A673 (cell line): ENCODE data around the gene CDAN1. TPM values are rescaled to one million over a fixed set of nuclear protein-coding genes. Genes with fewer than 3 reads are reported as not detected.

ENCODE experiments used
- BruUV-seq: library from RNA; stranded (reverse); fragments of 400-500 nt; replicated peaks from 2 replicates; lab custom pipeline; 2021; lab: Mats Ljungman, UMichigan
- CTCF ChIA-PET: fragments of 300-600 bp; sonication (Branson Sonifier 250); formaldehyde crosslinking; loops from one replicate; lab custom pipeline; 2022; ENCODE audit warnings: antibody characterized with exemption; lab: Charles Lee
- POLR2A ChIA-PET: fragments of 300-600 bp; sonication (Branson Sonifier 250); formaldehyde crosslinking; loops from one replicate; lab custom pipeline; 2022; ENCODE audit warnings: antibody characterized with exemption; ENCODE audit not compliant: low non-redundant PET; lab: Charles Lee
- DNase-seq: peaks from one replicate; pipeline ENCODE4 v3.0.0-alpha.2; 2015; ENCODE audit warnings: low spot score
- H3K27ac ChIP-seq: fragments of 200-600 bp; sonication (generic); 2 replicates; pipeline ENCODE4 v1.5.1; 2016; ENCODE audit warnings: mixed run types, low read depth, mild to moderate bottlenecking, mixed read lengths, antibody characterized with exemption, low read length; ENCODE audit not compliant: poor library complexity, severe bottlenecking
- H3K27me3 ChIP-seq: fragments of 200-600 bp; sonication (generic); replicated peaks from 2 replicates; pipeline ENCODE4 v1.6.1; 2017; ENCODE audit warnings: mixed run types, low read depth, mild to moderate bottlenecking, mixed read lengths, antibody characterized with exemption, low read length; ENCODE audit not compliant: insufficient read depth, poor library complexity
- H3K36me3 ChIP-seq: fragments of 200-600 bp; sonication (generic); 2 replicates; pipeline ENCODE4 v1.6.1; 2016; ENCODE audit warnings: mixed run types, mild to moderate bottlenecking, mixed read lengths, antibody characterized with exemption, low read length; ENCODE audit not compliant: insufficient read depth, poor library complexity, severe bottlenecking
- H3K4me1 ChIP-seq: fragments of 200-600 bp; sonication (generic); 2 replicates; pipeline ENCODE4 v1.6.1; 2017; ENCODE audit warnings: mixed run types, mild to moderate bottlenecking, mixed read lengths, antibody characterized with exemption, low read length; ENCODE audit not compliant: insufficient read depth, poor library complexity, severe bottlenecking
- H3K4me3 ChIP-seq: fragments of 200-600 bp; sonication (generic); 2 replicates; pipeline ENCODE4 v1.5.1; 2016; ENCODE audit warnings: low read depth, mixed run types, mild to moderate bottlenecking, mixed read lengths, low read length; ENCODE audit not compliant: poor library complexity, severe bottlenecking
- H3K9me3 ChIP-seq: fragments of 200-600 bp; sonication (generic); 2 replicates; pipeline ENCODE4 v1.6.1; 2016; ENCODE audit warnings: mixed run types, low read depth, mild to moderate bottlenecking, mixed read lengths, antibody characterized with exemption, low read length; ENCODE audit not compliant: poor library complexity, severe bottlenecking
- EZH2 ChIP-seq: fragments of 200-600 bp; sonication (generic); IDR thresholded peaks from 2 replicates; pipeline ENCODE4 v1.6.1; 2017; ENCODE audit warnings: borderline replicate concordance, low read depth, mild to moderate bottlenecking, mixed read lengths, antibody characterized with exemption, low read length; ENCODE audit not compliant: poor library complexity, severe bottlenecking
- intact Hi-C: fragments of 100-400 bp; cut with micrococcal nuclease; formaldehyde crosslinking; loops from one replicate; pipeline ENCODE4 v1.10.0; 2022; ENCODE audit not compliant: unreplicated experiment
- total RNA-seq: library from RNA; stranded (reverse); gene quantifications from 2 replicates; pipeline ENCODE4 v1.2.3, GENCODE V29; 2021
- TF ChIP-seq, protein P1 (sequence below): fragments of 300-800, 200-600 bp; sonication (generic); conservative IDR thresholded peaks from 2 replicates; pipeline ENCODE4 v1.5.1; 2017; ENCODE audit warnings: low read depth, mild to moderate bottlenecking, antibody characterized with exemption, low read length, moderate library complexity, mixed read lengths

The CDAN1 gene
- total RNA-seq, 1 experiment from 2014 or later, result 29.5 TPM

DNA sequence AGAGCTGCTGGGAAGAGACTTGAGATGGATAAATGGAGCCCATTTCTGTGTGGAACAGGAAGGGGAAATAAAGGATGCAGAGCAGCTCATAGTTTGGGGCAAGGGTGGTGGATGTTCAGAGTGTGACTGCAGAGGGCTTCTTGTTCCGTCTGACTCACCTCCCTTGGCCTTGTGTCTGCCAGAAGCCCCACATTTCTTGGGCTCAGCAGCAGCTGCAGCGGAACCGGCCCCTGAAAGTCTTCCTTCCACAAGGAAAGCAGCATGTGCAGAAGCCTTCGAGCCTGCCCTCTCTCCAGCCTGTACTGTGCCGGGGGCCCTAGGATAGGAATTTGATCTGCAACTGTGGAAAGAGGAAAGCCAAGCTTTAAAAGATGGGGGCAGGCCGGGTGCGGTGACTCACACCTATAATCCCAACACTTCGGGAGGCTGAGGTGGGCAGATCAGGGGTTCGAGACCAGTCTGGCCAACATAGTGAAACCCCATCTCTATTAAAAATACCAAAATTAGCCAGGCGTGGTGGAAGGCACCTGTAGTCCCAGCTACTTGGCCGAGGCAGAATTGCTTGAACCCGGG, 11.5 kb downstream of the CDAN1 start:
- POLR2A ChIA-PET, result no interaction called here
- H3K27ac ChIP-seq, result no peak overlapping the region
- CTCF ChIA-PET, result no interaction called here
- no peaks in the 10 kb centered on the region for H3K9me3 ChIP-seq
- H3K4me1 ChIP-seq, result no peaks in the 10 kb centered on the region
- no peak overlapping the region for H3K4me3 ChIP-seq
- no peak for TF ChIP-seq EZH2
- TF ChIP-seq, protein P1, sequence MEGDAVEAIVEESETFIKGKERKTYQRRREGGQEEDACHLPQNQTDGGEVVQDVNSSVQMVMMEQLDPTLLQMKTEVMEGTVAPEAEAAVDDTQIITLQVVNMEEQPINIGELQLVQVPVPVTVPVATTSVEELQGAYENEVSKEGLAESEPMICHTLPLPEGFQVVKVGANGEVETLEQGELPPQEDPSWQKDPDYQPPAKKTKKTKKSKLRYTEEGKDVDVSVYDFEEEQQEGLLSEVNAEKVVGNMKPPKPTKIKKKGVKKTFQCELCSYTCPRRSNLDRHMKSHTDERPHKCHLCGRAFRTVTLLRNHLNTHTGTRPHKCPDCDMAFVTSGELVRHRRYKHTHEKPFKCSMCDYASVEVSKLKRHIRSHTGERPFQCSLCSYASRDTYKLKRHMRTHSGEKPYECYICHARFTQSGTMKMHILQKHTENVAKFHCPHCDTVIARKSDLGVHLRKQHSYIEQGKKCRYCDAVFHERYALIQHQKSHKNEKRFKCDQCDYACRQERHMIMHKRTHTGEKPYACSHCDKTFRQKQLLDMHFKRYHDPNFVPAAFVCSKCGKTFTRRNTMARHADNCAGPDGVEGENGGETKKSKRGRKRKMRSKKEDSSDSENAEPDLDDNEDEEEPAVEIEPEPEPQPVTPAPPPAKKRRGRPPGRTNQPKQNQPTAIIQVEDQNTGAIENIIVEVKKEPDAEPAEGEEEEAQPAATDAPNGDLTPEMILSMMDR, result no peak
- H3K27me3 ChIP-seq, result no peaks in the 10 kb centered on the region
- no TSS peak for BruUV-seq
- H3K36me3 ChIP-seq, result peaks cover 72% of the 10 kb centered on the region
- intact Hi-C loops, result no loop called here
- DNase-seq, result no peak

DNA sequence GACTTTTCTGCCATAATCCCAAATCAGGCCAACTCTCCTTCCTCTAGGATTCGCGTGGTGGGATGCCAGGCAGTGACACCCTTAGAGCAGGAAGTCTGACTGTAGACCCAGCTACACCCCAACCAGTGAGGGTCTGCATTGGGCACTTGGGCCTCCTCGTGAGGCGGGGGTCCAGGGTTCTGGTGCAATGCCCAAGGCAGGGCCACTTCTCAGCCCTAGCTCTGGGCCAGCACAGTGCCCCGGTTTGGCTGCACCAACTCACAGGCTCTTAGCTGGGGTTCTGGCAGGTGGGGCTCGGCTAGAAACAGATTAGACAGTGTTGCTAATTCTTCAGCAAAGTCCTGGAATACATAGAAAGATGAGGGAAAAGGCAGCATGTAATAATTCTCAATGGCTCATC, 12.7 kb downstream of the CDAN1 start:
- DNase-seq, result no peak
- Histone ChIP-seq H3K4me3 (no peak overlapping the region), H3K36me3 (peaks cover 63% of the 10 kb centered on the region), H3K27me3 (no peaks in the 10 kb centered on the region), H3K27ac (no peak overlapping the region), H3K4me1 (no peaks in the 10 kb centered on the region), H3K9me3 (no peaks in the 10 kb centered on the region)
- POLR2A ChIA-PET, result no interaction called here
- intact Hi-C loops, result no loop called here
- BruUV-seq, result no TSS peak
- CTCF ChIA-PET, result no interaction called here
- TF ChIP-seq, protein P1, result no peak
- no peak for TF ChIP-seq EZH2

DNA sequence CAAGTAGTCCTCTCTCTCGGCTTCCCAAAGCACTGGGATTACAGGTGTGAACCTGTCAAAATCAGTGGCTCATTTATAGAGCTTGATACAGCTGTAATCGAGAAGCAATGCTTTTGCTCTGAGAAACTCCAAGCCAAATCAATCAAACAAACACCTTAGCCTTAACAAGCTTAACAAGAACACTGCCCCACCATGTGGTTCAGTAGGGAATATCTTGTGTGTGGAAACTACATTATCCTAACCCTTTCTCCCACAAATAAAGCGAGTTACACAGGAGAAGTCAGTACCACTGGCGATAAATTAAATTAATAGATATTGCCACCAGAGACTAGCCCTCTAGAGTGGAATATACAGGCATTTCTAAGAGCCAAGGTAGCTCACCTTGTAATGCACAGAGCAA, 13.9 kb downstream of the CDAN1 start:
- Histone ChIP-seq H3K4me3 (no peak overlapping the region), H3K27ac (no peak overlapping the region), H3K9me3 (no peaks in the 10 kb centered on the region), H3K36me3 (peaks cover 55% of the 10 kb centered on the region), H3K27me3 (no peaks in the 10 kb centered on the region), H3K4me1 (no peaks in the 10 kb centered on the region)
- intact Hi-C loops, result no loop called here
- no peak for TF ChIP-seq EZH2
- TF ChIP-seq, protein P1, result peak; percentile 33; the same call in 1 of the 2 replicates
- BruUV-seq, result no TSS peak
- peak; percentile 16 for DNase-seq
- ChIA-PET POLR2A (no interaction called here), CTCF (interaction anchor here (0.6 to 1.1 kb wide), 2 partner anchors 203 to 530 kb away, joined by 4 read pairs; no protein-coding TSS in a partner anchor)
